Activated CD4-positive, CD25-positive, alpha-beta regulatory T cell treated with anti-CD3 and anti-CD28 coated beads, Interleukin-2, amount 50 U/mL, for 72 hours (primary cell): Measurements from ENCODE around the gene ATP6V1G2.
"Not testable (repeated sequence)": the region's sequence is repeated elsewhere in the genome, so short reads cannot be mapped to it uniquely, and the experiment has no call there.

ENCODE experiments used
- DNase-seq: peaks from one replicate; pipeline ENCODE4 v3.0.0; 2021

ATP6V1G2 gene

GRCh38 chr6:31575335-31575901, 29.0 kb upstream of the ATP6V1G2 start, which contains the start of gene TNF:
Gene TNF (plus strand): TSS chr6:31575565. CDS start chr6:31575742, 177 bp downstream.
- DNase-seq, result peak; percentile 61

GRCh38 chr6:31574106-31575061, 28.0 kb upstream of the ATP6V1G2 start:
- DNase-seq, result no peak

DNA sequence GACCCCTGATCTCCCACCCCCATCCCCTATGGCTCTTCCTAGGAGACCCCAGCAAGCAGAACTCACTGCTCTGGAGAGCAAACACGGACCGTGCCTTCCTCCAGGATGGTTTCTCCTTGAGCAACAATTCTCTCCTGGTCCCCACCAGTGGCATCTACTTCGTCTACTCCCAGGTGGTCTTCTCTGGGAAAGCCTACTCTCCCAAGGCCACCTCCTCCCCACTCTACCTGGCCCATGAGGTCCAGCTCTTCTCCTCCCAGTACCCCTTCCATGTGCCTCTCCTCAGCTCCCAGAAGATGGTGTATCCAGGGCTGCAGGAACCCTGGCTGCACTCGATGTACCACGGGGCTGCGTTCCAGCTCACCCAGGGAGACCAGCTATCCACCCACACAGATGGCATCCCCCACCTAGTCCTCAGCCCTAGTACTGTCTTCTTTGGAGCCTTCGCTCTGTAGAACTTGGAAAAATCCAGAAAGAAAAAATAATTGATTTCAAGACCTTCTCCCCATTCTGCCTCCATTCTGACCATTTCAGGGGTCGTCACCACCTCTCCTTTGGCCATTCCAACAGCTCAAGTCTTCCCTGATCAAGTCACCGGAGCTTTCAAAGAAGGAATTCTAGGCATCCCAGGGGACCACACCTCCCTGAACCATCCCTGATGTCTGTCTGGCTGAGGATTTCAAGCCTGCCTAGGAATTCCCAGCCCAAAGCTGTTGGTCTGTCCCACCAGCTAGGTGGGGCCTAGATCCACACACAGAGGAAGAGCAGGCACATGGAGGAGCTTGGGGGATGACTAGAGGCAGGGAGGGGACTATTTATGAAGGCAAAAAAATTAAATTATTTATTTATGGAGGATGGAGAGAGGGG, 27.1 kb upstream of the ATP6V1G2 start:
- DNase-seq, result no peak

GRCh38 chr6:31572041-31572911, 25.9 kb upstream of the ATP6V1G2 start, which contains the start of gene LTA:
Gene LTA (plus strand): TSS chr6:31572289. CDS start chr6:31572743, 454 bp downstream.
- DNase-seq, result peak; percentile 79

DNA sequence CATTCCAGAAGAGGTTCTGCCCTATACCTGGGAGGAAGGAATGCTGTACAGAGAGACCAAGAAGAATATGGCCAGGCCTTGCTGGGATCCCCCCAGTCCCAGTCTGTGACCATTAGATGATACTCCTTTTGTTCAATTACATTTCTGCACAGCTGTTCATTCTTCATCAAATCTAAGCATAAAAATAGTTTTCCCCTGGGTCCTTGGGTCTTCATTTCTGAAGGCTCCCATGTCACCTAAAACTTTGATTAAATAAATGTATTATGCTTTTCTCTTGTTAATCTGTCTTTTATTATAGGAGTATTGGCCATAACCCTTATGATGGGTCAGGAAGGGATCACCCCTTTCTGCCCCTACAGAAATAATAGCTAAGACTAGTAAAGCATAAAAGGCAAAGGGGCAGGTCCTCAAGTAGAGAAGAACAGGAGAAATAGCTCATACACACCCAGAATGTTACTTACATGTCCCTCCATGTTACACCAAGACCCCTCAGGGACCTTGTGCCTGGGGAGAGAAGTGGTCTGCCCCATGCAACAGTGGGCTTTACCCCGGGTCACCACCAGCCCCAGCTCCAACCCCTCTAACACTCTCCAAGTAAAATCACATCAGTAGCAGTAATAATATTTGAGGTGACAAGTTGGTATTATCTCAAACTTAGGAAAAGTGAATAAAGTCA, 23.6 kb upstream of the ATP6V1G2 start:
- no peak for DNase-seq

- peak; percentile 57 for DNase-seq
Observed at GRCh38 chr6:31568537-31568961, 22.1 kb upstream of the ATP6V1G2 start.

- no peak for DNase-seq
Observed at GRCh38 chr6:31567531-31568370, 21.3 kb upstream of the ATP6V1G2 start.

DNA sequence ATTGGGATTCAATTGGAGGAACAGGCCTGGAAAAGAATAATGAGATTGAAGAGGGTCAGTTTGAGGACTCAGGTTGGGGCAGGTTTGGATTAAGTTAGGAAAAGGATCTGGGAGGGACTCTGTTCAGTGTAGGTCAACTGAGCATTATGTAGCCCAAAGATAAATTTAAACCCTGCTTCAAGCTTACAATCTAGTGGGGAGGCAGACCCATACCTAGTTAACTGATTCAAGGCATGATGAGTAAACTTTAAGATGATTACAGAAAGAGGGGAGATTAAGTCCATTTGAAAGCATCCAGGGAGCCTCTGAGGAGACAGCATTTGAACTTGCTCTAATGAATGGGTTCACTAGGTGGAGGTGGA, 14.3 kb upstream of the ATP6V1G2 start:
- no peak for DNase-seq

- no peak for DNase-seq
Observed at GRCh38 chr6:31559958-31560696, 13.7 kb upstream of the ATP6V1G2 start.

- no peak for DNase-seq
Observed at GRCh38 chr6:31559606-31559957, 13.2 kb upstream of the ATP6V1G2 start.

GRCh38 chr6:31558631-31559500, 12.5 kb upstream of the ATP6V1G2 start:
- no peak for DNase-seq

- no peak for DNase-seq
Observed at GRCh38 chr6:31558318-31558625, 11.9 kb upstream of the ATP6V1G2 start.

GRCh38 chr6:31557443-31558317, 11.3 kb upstream of the ATP6V1G2 start:
- DNase-seq, result no peak

GRCh38 chr6:31556307-31556706, 9.9 kb upstream of the ATP6V1G2 start:
- DNase-seq, result no peak

- DNase-seq, result not testable (repeated sequence)
Observed at GRCh38 chr6:31551371-31551770, 5.0 kb upstream of the ATP6V1G2 start.

DNA sequence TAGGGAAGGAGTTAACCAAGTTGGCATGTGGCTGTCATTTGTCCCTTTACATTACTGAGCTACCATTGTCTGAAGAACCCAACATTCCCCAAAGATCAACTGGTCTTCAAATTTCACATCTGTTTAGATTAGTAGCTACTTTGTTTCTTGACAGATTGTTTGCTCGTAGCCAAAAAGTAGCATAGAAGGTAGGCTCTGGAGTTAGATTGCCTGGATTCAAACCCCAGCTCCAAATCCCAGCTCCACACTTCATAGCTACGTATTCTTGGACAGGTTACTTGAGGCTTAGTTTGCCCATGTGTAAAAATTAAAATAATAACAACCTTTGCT, 2.1 kb upstream of the ATP6V1G2 start:
- no peak for DNase-seq

GRCh38 chr6:31547727-31548543, 1.5 kb upstream of the ATP6V1G2 start:
- DNase-seq, result no peak
